BJ (cell line): ENCODE data around the gene CNTFR. TPM values are rescaled to one million over a fixed set of nuclear protein-coding genes. Genes with fewer than 3 reads are reported as not detected.

Source experiments
- CTCF ChIA-PET: fragments of 350-600 bp; formaldehyde crosslinking; extraction: SDS; loops from one replicate; lab custom pipeline; 2021; ENCODE audit warnings: antibody characterized with exemption, inconsistent platforms; lab: Yijun Ruan, JAX
- POLR2A ChIA-PET: fragments of 300-600 bp; sonication (Branson Sonifier 250); formaldehyde crosslinking; extraction: SDS; loops from one replicate; lab custom pipeline; 2021; ENCODE audit warnings: antibody characterized with exemption; lab: Charles Lee
- DNase-seq: peaks from one replicate; pipeline ENCODE4 v3.0.0-alpha.2; 2011; ENCODE audit warnings: low read depth
- H3K27me3 ChIP-seq: 2 replicates; pipeline ENCODE4 v1.6.0; 2011; ENCODE audit warnings: low read length; ENCODE audit not compliant: control insufficient read depth, insufficient read depth
- H3K36me3 ChIP-seq: 2 replicates; pipeline ENCODE4 v1.5.1; 2011; ENCODE audit warnings: low read length; ENCODE audit not compliant: control insufficient read depth, insufficient read depth
- H3K4me3 ChIP-seq: 2 replicates; pipeline ENCODE4 v1.5.1; 2011; ENCODE audit warnings: low read depth, mild to moderate bottlenecking, control low read depth, low read length
- polyA plus RNA-seq: library from polyadenylated mRNA; depleted of rRNA; stranded (reverse); fragments of >200 nt; gene quantifications from 2 replicates; pipeline ENCODE4 v1.2.3, GENCODE V29; 2011
- TF ChIP-seq, protein P1 (sequence below): IDR thresholded peaks from 2 replicates; pipeline ENCODE4 v1.5.1; 2011; ENCODE audit warnings: low read depth, mild to moderate bottlenecking, control low read depth, inconsistent platforms, low read length, moderate library complexity; ENCODE audit not compliant: insufficient read depth

CNTFR gene
- polyA plus RNA-seq, 1 experiment = 0.09 TPM

DNA sequence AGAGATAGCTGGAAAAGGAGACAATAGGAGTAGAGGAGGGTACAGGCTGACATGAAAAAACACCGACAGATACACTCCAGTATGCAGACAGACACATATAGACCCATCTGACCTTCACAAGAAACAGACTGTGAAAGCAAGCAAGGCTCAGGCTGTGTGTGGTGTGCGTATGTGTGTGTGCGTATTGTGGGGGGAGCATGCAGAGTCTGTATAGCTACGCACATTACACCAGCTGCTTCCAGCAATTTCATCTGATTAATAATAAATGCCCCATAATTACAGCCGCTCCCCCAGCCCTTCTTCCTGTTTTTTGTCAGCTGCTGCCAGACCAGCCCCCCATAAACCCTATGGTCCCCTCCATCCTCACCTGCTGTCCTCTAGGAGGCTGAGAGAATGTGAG, 6.7 kb downstream of the CNTFR start:
- ChIA-PET POLR2A (no interaction called here), CTCF (interaction anchor here (0.6 to 6.9 kb wide), 5 partner anchors 9 to 35 kb away, joined by 3 to 52 read pairs (median 4); no protein-coding TSS in a partner anchor)
- no peak for DNase-seq
- TF ChIP-seq, protein P1, sequence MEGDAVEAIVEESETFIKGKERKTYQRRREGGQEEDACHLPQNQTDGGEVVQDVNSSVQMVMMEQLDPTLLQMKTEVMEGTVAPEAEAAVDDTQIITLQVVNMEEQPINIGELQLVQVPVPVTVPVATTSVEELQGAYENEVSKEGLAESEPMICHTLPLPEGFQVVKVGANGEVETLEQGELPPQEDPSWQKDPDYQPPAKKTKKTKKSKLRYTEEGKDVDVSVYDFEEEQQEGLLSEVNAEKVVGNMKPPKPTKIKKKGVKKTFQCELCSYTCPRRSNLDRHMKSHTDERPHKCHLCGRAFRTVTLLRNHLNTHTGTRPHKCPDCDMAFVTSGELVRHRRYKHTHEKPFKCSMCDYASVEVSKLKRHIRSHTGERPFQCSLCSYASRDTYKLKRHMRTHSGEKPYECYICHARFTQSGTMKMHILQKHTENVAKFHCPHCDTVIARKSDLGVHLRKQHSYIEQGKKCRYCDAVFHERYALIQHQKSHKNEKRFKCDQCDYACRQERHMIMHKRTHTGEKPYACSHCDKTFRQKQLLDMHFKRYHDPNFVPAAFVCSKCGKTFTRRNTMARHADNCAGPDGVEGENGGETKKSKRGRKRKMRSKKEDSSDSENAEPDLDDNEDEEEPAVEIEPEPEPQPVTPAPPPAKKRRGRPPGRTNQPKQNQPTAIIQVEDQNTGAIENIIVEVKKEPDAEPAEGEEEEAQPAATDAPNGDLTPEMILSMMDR = no peak
- Histone ChIP-seq H3K36me3 (no peaks in the 10 kb centered on the region), H3K27me3 (peaks cover 33% of the 10 kb centered on the region), H3K4me3 (no peak overlapping the region)

DNA sequence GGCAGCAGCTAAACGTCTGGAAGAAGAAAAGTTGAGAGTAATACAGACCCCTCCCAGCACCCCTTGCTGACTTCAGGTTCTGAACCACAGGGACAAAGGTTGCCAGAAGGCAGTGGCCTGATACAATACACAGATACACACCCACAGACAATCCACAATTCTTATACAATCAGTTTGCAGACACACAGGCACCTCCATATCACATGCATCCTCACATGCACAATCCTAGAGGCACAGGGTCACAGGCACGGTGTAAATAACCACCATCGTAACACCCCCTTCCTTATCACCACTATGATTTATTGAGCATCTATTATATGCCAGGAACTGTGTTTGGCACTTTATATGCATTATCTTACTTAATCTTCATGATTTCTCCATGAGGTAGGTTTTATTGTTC, 8.2 kb downstream of the CNTFR start:
- TF ChIP-seq, protein P1 = no peak
- POLR2A ChIA-PET = no interaction called here
- CTCF ChIA-PET = interaction anchor here (0.6 to 6.9 kb wide), 3 partner anchors 11 to 34 kb away, joined by 3 to 52 read pairs (median 4); no protein-coding TSS in a partner anchor
- no peak overlapping the region for H3K4me3 ChIP-seq
- H3K27me3 ChIP-seq = peaks cover 32% of the 10 kb centered on the region
- H3K36me3 ChIP-seq = no peaks in the 10 kb centered on the region
- no peak for DNase-seq

GRCh38 chr9:34580358-34580757, 9.2 kb downstream of the CNTFR start:
- POLR2A ChIA-PET = no interaction called here
- no peak for DNase-seq
- Histone ChIP-seq H3K4me3 (no peak overlapping the region), H3K36me3 (no peaks in the 10 kb centered on the region), H3K27me3 (peaks cover 35% of the 10 kb centered on the region)
- CTCF ChIA-PET = interaction anchor here (1.6 to 6.9 kb wide), 2 partner anchors 12 to 32 kb away, joined by 7 to 52 read pairs; no protein-coding TSS in a partner anchor
- TF ChIP-seq, protein P1 = no peak

DNA sequence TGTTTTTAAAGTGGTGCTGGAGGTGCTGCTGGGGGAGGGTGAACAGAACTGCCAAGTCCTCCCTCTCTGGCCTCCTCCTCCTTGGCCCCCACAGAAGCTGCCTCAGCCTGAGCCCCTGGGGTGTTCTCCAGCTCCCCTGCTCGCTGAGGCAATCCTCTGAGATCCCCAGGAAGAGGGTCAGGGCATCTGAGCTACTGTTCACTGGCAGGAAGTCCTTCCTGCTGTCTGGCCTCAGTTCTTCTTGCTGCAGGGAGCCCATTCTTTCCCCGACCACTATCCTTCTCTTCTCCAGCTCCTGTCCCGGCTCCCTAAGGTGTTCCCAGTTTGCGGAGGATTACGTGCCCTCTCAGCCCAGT, 9.7 kb downstream of the CNTFR start:
- Histone ChIP-seq H3K4me3 (no peak overlapping the region), H3K27me3 (peaks cover 38% of the 10 kb centered on the region), H3K36me3 (no peaks in the 10 kb centered on the region)
- ChIA-PET CTCF (interaction anchor here (1.6 to 6.9 kb wide), 2 partner anchors 12 to 32 kb away, joined by 7 to 52 read pairs; no protein-coding TSS in a partner anchor), POLR2A (no interaction called here)
- TF ChIP-seq, protein P1 = no peak
- no peak for DNase-seq

DNA sequence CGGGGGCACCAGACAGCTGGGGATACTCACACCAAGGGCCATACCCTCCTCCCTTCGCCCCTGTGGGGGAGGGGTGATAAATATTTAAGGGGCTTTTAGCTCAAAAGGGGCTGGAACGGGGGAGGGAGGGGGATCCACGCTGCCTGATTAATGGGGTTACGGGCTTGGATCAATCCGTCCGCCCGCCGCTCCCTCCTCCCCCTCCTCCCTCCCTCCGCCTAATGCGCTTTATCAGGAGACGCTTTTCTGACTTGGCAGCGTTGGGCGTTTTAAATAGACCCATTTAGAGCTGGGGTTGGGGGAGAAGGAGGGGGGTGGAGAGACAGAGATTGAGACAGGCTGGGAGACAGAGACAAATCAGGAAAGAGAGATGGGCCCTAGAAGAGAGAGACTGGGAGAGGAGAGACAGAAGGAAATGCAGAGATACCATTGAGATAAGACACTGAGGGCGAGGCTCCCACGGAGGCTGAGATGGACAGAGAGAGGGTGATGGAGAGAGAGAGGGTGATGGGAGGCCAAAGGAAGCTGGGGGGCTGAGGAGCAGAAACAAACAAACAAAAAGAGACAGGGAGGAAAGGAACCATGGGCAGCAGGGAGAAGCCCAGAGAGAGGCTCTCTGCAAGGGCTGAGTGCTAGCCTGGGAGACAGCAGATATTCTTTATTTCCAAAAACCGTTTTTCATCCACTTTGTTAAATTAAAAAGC, 10.3 kb downstream of the CNTFR start:
- Histone ChIP-seq H3K27me3 (peaks cover 38% of the 10 kb centered on the region), H3K36me3 (no peaks in the 10 kb centered on the region), H3K4me3 (no peak overlapping the region)
- CTCF ChIA-PET = interaction anchor here (1.6 to 6.9 kb wide), 3 partner anchors 13 to 32 kb away, joined by 7 to 52 read pairs (median 9); no protein-coding TSS in a partner anchor
- POLR2A ChIA-PET = no interaction called here
- TF ChIP-seq, protein P1 = no peak
- DNase-seq = no peak
